Measurements from ENCODE around the gene RCL1. TPM values are rescaled to one million over a fixed set of nuclear protein-coding genes. Genes with fewer than 3 reads are reported as not detected.

RCL1 gene
- total and polyA plus RNA-seq, 2 donors (not counting 3 experiments of a cell fraction or from before 2014, with no cell fraction given): 12.9 to 13.2 TPM

GRCh38 chr9:4755026-4755609, 37.6 kb upstream of the RCL1 start:
- H3K4me2 ChIP-seq (ENCODE audit: insufficient read depth, low read length): no peak overlapping the region
- no TSS peak for BruUV-seq (replicated peaks)
- no peaks in the 10 kb centered on the region for H4K20me1 ChIP-seq (replicated peaks; ENCODE audit: control insufficient read depth, extremely low read depth, insufficient read depth, low read length)
- no peak overlapping the region for H3K27ac ChIP-seq (ENCODE audit: insufficient read depth, low read depth, low read length)
- intact Hi-C loops (cut with micrococcal nuclease): no loop called here
- no peak overlapping the region for H3K9ac ChIP-seq (replicated peaks; ENCODE audit: extremely low read depth, insufficient read depth, low read length)
- H3K9me1 ChIP-seq (replicated peaks; ENCODE audit: control insufficient read depth, extremely low read depth, insufficient read depth, low read length): no peaks in the 10 kb centered on the region
- DNase-seq (ENCODE audit: low read depth, low spot score): no peak
- POLR2A ChIA-PET: no interaction called here
- dilution Hi-C loops (cut with MboI; ENCODE audit: extremely low pct_ligation_motif_present, low sequenced_read_pairs): no loop called here
- no peak for FAIRE-seq
- CTCF ChIA-PET: interaction anchor here (0.8 to 10.1 kb wide), 5 partner anchors 8 to 846 kb away, joined by 3 to 215 read pairs (median 3); partner anchors contain the start of gene JAK2
- H3K4me3 ChIP-seq (replicated peaks in 1 of 3; ENCODE audit: insufficient read depth in 1 of 3, low read depth in 1 of 3, low read length in 3 of 3): no peak overlapping the region
- H3K79me2 ChIP-seq (ENCODE audit: control insufficient read depth, insufficient read depth, low read length): no peaks in the 10 kb centered on the region
- no peaks in the 10 kb centered on the region for H3K9me3 ChIP-seq (replicated peaks; ENCODE audit: control insufficient read depth, insufficient read depth, low read length)
- H3K4me1 ChIP-seq (ENCODE audit: control insufficient read depth, extremely low read depth, insufficient read depth, low read length): no peaks in the 10 kb centered on the region
- TF ChIP-seq POLR2AphosphoS5 (IDR thresholded peaks at IDR 0.05; ENCODE audit: insufficient read depth, low read depth, low read length) (no peak), CTCF (IDR thresholded peaks at IDR 0.05; ENCODE audit: extremely low read depth in 1 of 2, insufficient read depth in 1 of 2, low read depth in 1 of 2, low read length in 2 of 2) (no peak), FOS (IDR thresholded peaks at IDR 0.05; ENCODE audit: borderline replicate concordance, insufficient read depth, low read length) (no peak), MAX (IDR thresholded peaks at IDR 0.05; ENCODE audit: insufficient read depth, insufficient read length) (no peak), GATA2 (IDR thresholded peaks at IDR 0.05; ENCODE audit: insufficient read depth, insufficient read length, low read depth, low read length) (no peak), MYC (IDR thresholded peaks at IDR 0.05; ENCODE audit: low read depth, low read length) (no peak), JUN (IDR thresholded peaks at IDR 0.05; ENCODE audit: borderline replicate concordance, insufficient read depth, insufficient read length, low read depth) (no peak), POLR2A (IDR thresholded peaks at IDR 0.05; ENCODE audit: low read depth, low read length) (no peak), EZH2 (IDR thresholded peaks at IDR 0.05; ENCODE audit: borderline replicate concordance, low read depth, low read length, severe bottlenecking) (no peak)
- H3K27me3 ChIP-seq (ENCODE audit: control insufficient read depth in 2 of 2, insufficient read depth in 2 of 2, low read length in 2 of 2): no peaks in the 10 kb centered on the region
- no peak overlapping the region for H2AFZ ChIP-seq (ENCODE audit: low read depth, low read length)
- H3K36me3 ChIP-seq (ENCODE audit: control insufficient read depth in 2 of 2, extremely low read depth in 1 of 2, insufficient read depth in 2 of 2, low read length in 2 of 2): no peaks in the 10 kb centered on the region

Data from endothelial cell of umbilical vein (primary cell).